ENCODE measurements around the gene PTPRO. TPM values are rescaled to one million over a fixed set of nuclear protein-coding genes. Genes with fewer than 3 reads are reported as not detected.

PTPRO gene
- total RNA-seq, 1 experiment from 2014 or later: 0.52 TPM

DNA sequence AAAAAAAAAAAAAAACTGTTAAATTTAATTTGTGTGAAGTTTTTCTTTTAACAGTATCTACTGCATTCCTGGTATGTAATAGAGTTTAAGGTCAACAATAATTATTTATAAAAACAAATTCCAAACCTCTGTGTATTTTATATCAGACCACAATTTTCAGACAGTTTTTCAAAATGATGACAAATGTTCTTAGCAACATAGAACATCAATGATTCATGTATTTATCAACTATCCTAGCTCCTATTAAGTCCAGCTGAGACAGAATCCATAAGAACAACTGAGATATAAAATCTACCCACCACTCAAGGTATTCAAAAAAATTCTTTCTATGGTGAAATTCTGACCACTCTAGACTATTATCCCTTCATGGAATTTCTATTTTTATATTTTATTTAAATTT lies 322.4 kb downstream of the PTPRO start:
- no peak overlapping the region for H3K14ac ChIP-seq (ENCODE audit: insufficient read depth, low read length)
- Mint-ChIP-seq H3K27ac (no peak overlapping the region), H3K4me1 (no peaks in the 10 kb centered on the region), H3K27me3 (ENCODE audit: low read depth) (no peaks in the 10 kb centered on the region), H3K4me3 (no peak overlapping the region), H3K36me3 (ENCODE audit: insufficient read depth in 1 of 3, low read depth in 3 of 3) (no peaks in the 10 kb centered on the region; a peak in 1 of 7 replicates), H3K9me3 (no peaks in the 10 kb centered on the region)
- no peaks in the 10 kb centered on the region for H3K23me2 ChIP-seq (ENCODE audit: insufficient read length, low read depth, low read length, poor library complexity, severe bottlenecking)
- H3K56ac ChIP-seq (ENCODE audit: insufficient read length, low read depth, low read length): no peak overlapping the region
- no peak overlapping the region for H3K9ac ChIP-seq (ENCODE audit: extremely low read depth, insufficient read length, low read length)
- no peaks in the 10 kb centered on the region for H3K4me1 ChIP-seq (ENCODE audit: insufficient read depth, low read length)
- H3K79me1 ChIP-seq (ENCODE audit: insufficient read depth, low read depth, low read length, poor library complexity, severe bottlenecking): no peaks in the 10 kb centered on the region
- no peaks in the 10 kb centered on the region for H4K20me1 ChIP-seq (ENCODE audit: control insufficient read depth, insufficient read depth, insufficient read length)
- no peak overlapping the region for H2BK120ac ChIP-seq (ENCODE audit: low read depth, low read length, poor library complexity, severe bottlenecking)
- H3K27ac ChIP-seq (ENCODE audit: insufficient read length, low read depth, low read length): no peak overlapping the region
- H3T11ph ChIP-seq (ENCODE audit: low read length): no peak overlapping the region
- no peak overlapping the region for H2BK15ac ChIP-seq (ENCODE audit: low read depth, low read length)
- no peak overlapping the region for H2AFZ ChIP-seq (ENCODE audit: low read length)
- H3K9me3 ChIP-seq (ENCODE audit: control insufficient read depth, low read depth, low read length): no peaks in the 10 kb centered on the region
- no peak for DNase-seq
- no peak overlapping the region for H3K23ac ChIP-seq (ENCODE audit: insufficient read length, low read depth, low read length)
- H3K79me2 ChIP-seq (ENCODE audit: insufficient read depth, low read length): no peaks in the 10 kb centered on the region
- no peak overlapping the region for H2AK5ac ChIP-seq (ENCODE audit: insufficient read length, low read length)
- H3K4me2 ChIP-seq (ENCODE audit: insufficient read depth, insufficient read length, low read length): no peak overlapping the region
- no peak overlapping the region for H2BK12ac ChIP-seq (ENCODE audit: insufficient read length, low read depth, low read length)
- H3K4ac ChIP-seq (ENCODE audit: low read depth, low read length): no peak overlapping the region
- no peak for TF ChIP-seq CTCF (conservative IDR thresholded peaks at IDR 0.05)
- no peaks in the 10 kb centered on the region for H3K27me3 ChIP-seq (ENCODE audit: insufficient read depth, low read length)
- no peak overlapping the region for H2BK20ac ChIP-seq (ENCODE audit: low read depth, low read length, poor library complexity, severe bottlenecking)
- no peak overlapping the region for H2BK5ac ChIP-seq (ENCODE audit: insufficient read length, low read length)
- H4K8ac ChIP-seq (replicated peaks; ENCODE audit: insufficient read length, low read depth, low read length): no peak overlapping the region
- no peak overlapping the region for H4K5ac ChIP-seq (ENCODE audit: insufficient read length, low read depth, low read length)
- H4K91ac ChIP-seq (ENCODE audit: insufficient read length, low read depth, low read length): no peak overlapping the region
- no peak overlapping the region for H3K18ac ChIP-seq (ENCODE audit: insufficient read length, low read depth, low read length)

All from H9 (cell line).